SK-N-SH (cell line): ENCODE results near the gene HSF4.

Source experiments
- ELF1 ChIP-seq: IDR thresholded peaks from 2 replicates; pipeline ENCODE4 v1.4.0; 2012
- EP300 ChIP-seq, 2 experiments: IDR thresholded peaks; 2 replicates each; pipeline versions ENCODE4 v1.4.0 to v1.6.1; 2012; ENCODE audit warnings: borderline replicate concordance in 1 of 2, low read depth in 1 of 2, low read length in 1 of 2
- FOSL2 ChIP-seq: IDR thresholded peaks from 2 replicates; pipeline ENCODE4 v1.4.0; 2012; ENCODE audit warnings: low read depth, mild to moderate bottlenecking, moderate library complexity, borderline replicate concordance
- FOXM1 ChIP-seq: IDR thresholded peaks from 2 replicates; pipeline ENCODE4 v1.4.0; 2012; ENCODE audit warnings: low read depth, mild to moderate bottlenecking
- MAX ChIP-seq: IDR thresholded peaks from 2 replicates; pipeline ENCODE4 v1.4.0; 2012; ENCODE audit warnings: low read depth
- MXI1 ChIP-seq: IDR thresholded peaks from 2 replicates; pipeline ENCODE4 v1.6.1; 2012; ENCODE audit warnings: mild to moderate bottlenecking, low read depth, low read length, improper control_type of control experiment
- NRF1 ChIP-seq: IDR thresholded peaks from 2 replicates; pipeline ENCODE4 v1.6.1; 2012; ENCODE audit warnings: low read depth, mild to moderate bottlenecking, low read length
- PBX3 ChIP-seq: IDR thresholded peaks from 2 replicates; pipeline ENCODE4; 2012
- POLR2AphosphoS5 ChIP-seq: IDR thresholded peaks from 2 replicates; pipeline ENCODE4 v1.6.1; 2012; ENCODE audit warnings: low read depth, low read length
- RAD21 ChIP-seq: IDR thresholded peaks from 2 replicates; pipeline ENCODE4 v1.6.1; 2012; ENCODE audit warnings: mild to moderate bottlenecking, low read length
- TAF1 ChIP-seq: IDR thresholded peaks from 2 replicates; pipeline ENCODE4 v1.6.1; 2012; ENCODE audit warnings: low read depth, mild to moderate bottlenecking, low read length, moderate library complexity, borderline replicate concordance
- USF2 ChIP-seq: fragments of 150-350 bp; IDR thresholded peaks from 2 replicates; pipeline ENCODE4 v1.6.1; 2017; ENCODE audit warnings: antibody characterized with exemption, low read length, low read depth, borderline replicate concordance
- TF ChIP-seq, protein P1 (sequence below): fragments of 200-600 bp; sonication (generic); IDR thresholded peaks from 2 replicates; pipeline ENCODE4 v1.6.1; 2017; ENCODE audit warnings: antibody characterized with exemption, mild to moderate bottlenecking, moderate library complexity

DNA sequence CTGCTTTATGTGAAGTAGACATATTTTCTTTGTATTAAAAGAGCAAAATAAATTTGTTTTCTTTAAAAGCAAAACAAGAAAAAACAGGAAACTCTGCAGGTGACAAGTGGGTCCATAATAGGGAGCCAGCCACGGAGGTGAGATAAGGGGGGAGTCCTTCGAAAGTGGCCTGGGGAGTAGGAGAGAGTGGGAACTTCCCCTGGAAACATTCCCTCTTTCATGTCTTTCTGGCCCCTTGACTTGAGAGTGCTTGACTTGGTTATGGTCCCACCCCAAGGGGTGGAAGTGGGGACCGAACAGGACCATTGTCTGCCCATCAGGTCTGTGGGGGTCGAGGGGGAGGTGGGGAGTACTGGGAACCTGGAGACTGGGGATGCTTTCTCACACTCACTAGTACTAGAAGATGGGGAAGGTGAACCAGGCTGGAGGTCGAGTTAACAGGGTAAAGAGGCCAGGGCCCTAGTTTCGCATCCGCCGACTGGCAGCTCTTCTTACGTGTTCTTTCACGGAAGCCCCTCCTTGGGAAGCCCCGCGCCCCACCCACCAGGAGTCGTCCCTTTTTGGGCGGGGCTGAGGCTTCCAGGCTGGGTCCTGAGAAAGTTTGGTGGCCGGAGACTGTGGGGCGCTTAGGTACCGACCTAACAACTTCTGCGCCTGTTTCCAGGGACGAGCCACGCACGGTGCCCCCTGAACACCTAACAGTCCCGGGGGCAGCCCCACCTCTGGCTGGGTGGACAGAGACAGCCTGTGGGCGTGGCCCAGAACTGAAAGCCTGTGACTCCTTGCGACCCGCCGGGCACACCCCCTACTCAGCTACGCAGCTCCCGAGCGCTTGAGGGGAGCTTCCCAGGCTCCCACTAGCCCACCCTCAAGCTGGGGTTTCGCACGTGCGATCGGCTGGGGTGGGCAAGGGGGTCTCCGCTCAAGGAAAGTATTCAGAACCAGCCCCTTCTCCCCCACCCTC, 5.6 kb upstream of the HSF4 start:
- no peak for TF ChIP-seq EP300 (IDR thresholded peaks at IDR 0.05; ENCODE audit: borderline replicate concordance in 1 of 2, low read depth in 1 of 2, low read length in 1 of 2)
- TF ChIP-seq, protein P1, sequence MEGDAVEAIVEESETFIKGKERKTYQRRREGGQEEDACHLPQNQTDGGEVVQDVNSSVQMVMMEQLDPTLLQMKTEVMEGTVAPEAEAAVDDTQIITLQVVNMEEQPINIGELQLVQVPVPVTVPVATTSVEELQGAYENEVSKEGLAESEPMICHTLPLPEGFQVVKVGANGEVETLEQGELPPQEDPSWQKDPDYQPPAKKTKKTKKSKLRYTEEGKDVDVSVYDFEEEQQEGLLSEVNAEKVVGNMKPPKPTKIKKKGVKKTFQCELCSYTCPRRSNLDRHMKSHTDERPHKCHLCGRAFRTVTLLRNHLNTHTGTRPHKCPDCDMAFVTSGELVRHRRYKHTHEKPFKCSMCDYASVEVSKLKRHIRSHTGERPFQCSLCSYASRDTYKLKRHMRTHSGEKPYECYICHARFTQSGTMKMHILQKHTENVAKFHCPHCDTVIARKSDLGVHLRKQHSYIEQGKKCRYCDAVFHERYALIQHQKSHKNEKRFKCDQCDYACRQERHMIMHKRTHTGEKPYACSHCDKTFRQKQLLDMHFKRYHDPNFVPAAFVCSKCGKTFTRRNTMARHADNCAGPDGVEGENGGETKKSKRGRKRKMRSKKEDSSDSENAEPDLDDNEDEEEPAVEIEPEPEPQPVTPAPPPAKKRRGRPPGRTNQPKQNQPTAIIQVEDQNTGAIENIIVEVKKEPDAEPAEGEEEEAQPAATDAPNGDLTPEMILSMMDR = no peak
- no peak for TF ChIP-seq USF2
- no peak for TF ChIP-seq POLR2AphosphoS5
- TF ChIP-seq FOXM1 = no peak
- no peak for TF ChIP-seq MXI1
- no peak for TF ChIP-seq ELF1
- TF ChIP-seq MAX = no peak
- no peak for TF ChIP-seq TAF1
- TF ChIP-seq RAD21 = no peak
- no peak for TF ChIP-seq PBX3
- no peak for TF ChIP-seq NRF1
- no peak for TF ChIP-seq FOSL2
